Measurements from ENCODE around the gene DENND2A.

DNA sequence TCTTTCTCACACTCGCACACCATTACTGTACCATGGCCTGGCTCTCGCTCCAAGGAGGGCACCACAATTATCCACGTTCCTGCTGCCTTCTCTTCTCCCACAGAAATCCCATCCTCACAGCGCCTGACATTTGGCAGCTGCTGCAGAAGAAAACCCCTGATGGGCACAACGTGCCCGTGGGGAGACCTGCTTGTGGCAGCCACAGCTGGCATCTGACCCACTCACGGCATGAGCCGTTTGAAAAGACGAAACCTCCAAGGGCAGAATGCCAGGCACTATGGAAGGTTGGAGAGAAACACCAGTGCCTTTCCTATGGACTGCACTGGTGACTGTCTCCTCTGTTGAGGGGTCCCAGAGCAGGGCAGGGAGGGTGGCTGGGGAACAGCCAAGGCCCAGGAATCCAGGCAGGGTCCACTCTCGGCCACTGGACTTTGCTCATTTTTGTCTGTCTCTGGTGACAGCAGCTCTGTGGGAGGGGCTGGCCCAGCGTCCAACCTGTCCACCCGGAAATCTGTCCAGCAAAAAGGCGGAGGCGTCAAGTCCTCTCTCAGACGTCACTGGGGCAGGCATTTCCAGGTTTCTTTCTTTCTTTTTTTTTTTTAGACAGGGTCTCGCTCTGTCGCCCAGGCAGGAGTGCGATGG is 100.4 kb downstream of the DENND2A start:
- no peak for TF ChIP-seq EZH2 (IDR thresholded peaks at IDR 0.05; ENCODE audit: borderline replicate concordance)
- TF ChIP-seq, protein P1, sequence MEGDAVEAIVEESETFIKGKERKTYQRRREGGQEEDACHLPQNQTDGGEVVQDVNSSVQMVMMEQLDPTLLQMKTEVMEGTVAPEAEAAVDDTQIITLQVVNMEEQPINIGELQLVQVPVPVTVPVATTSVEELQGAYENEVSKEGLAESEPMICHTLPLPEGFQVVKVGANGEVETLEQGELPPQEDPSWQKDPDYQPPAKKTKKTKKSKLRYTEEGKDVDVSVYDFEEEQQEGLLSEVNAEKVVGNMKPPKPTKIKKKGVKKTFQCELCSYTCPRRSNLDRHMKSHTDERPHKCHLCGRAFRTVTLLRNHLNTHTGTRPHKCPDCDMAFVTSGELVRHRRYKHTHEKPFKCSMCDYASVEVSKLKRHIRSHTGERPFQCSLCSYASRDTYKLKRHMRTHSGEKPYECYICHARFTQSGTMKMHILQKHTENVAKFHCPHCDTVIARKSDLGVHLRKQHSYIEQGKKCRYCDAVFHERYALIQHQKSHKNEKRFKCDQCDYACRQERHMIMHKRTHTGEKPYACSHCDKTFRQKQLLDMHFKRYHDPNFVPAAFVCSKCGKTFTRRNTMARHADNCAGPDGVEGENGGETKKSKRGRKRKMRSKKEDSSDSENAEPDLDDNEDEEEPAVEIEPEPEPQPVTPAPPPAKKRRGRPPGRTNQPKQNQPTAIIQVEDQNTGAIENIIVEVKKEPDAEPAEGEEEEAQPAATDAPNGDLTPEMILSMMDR (IDR thresholded peaks at IDR 0.05; ENCODE audit: poor library complexity), result no peak
- no peak for TF ChIP-seq EZH2phosphoT487 (IDR thresholded peaks at IDR 0.05; ENCODE audit: low read depth, severe bottlenecking, unreplicated experiment)

All from hepatocyte (in vitro differentiated cells).